Measurements from ENCODE around the gene PARD3B.

GRCh38 chr2:204796581-204796980, 251.3 kb downstream of the PARD3B start:
- no peak for TF ChIP-seq CTCF (IDR thresholded peaks at IDR 0.05)
- no peak for TF ChIP-seq POLR2A (IDR thresholded peaks at IDR 0.05)
- TF ChIP-seq POLR2AphosphoS5 (IDR thresholded peaks at IDR 0.05) = no peak

All from prostate gland (tissue), 2 donors.